Stimulated activated naive CD8-positive, alpha-beta T cell treated with anti-CD3 and anti-CD28 coated beads, Interleukin-15, Interleukin-2, amounts not matched to agents 100 U/mL and 50 U/mL, for 24 hours (primary cell): ENCODE data around the gene PRKG1.

Experiments
- ATAC-seq: fragments of 150-1000 bp; cut with Tn5 transposase; one replicate; pipeline ENCODE4 v1.10.0; 2021
- DNase-seq: peaks from one replicate; pipeline ENCODE4 v3.0.0; 2021

PRKG1 gene

GRCh38 chr10:52071814-52072213 is 997.5 kb downstream of the PRKG1 start:
- no peak for DNase-seq
- ATAC-seq: no peak

GRCh38 chr10:52074505-52075026 is 1000.3 kb downstream of the PRKG1 start:
- DNase-seq: no peak
- no peak for ATAC-seq

- ATAC-seq (no peak), DNase-seq (no peak)
Observed at GRCh38 chr10:52077814-52078213, 1003.5 kb downstream of the PRKG1 start.

- ATAC-seq (no peak), DNase-seq (no peak)
Observed at GRCh38 chr10:52078397-52078937, 1004.2 kb downstream of the PRKG1 start.

GRCh38 chr10:52082307-52082706 is 1008.0 kb downstream of the PRKG1 start:
- ATAC-seq (no peak), DNase-seq (no peak)

- DNase-seq: no peak
- ATAC-seq: no peak
Observed at GRCh38 chr10:52083422-52083821, 1009.1 kb downstream of the PRKG1 start.

GRCh38 chr10:52092390-52092789 is 1018.1 kb downstream of the PRKG1 start:
- no peak for ATAC-seq
- DNase-seq: no peak

GRCh38 chr10:52098130-52098529 is 1023.8 kb downstream of the PRKG1 start:
- DNase-seq (no peak), ATAC-seq (no peak)

GRCh38 chr10:52099026-52099600 is 1024.8 kb downstream of the PRKG1 start:
- DNase-seq (no peak), ATAC-seq (no peak)

GRCh38 chr10:52100011-52100547 is 1025.8 kb downstream of the PRKG1 start:
- ATAC-seq (no peak), DNase-seq (no peak)

GRCh38 chr10:52105301-52105700 is 1031.0 kb downstream of the PRKG1 start:
- ATAC-seq (no peak), DNase-seq (no peak)

- DNase-seq: no peak
- ATAC-seq: no peak
Observed at GRCh38 chr10:52106011-52106410, 1031.7 kb downstream of the PRKG1 start.

- ATAC-seq (no peak), DNase-seq (no peak)
Observed at GRCh38 chr10:52106899-52107298, 1032.6 kb downstream of the PRKG1 start.

- ATAC-seq: no peak
- no peak for DNase-seq
Observed at GRCh38 chr10:52108236-52108635, 1033.9 kb downstream of the PRKG1 start.

- ATAC-seq: no peak
- DNase-seq: no peak
Observed at GRCh38 chr10:52110576-52110975, 1036.3 kb downstream of the PRKG1 start.

GRCh38 chr10:52111101-52111891 is 1037.0 kb downstream of the PRKG1 start:
- ATAC-seq (no peak), DNase-seq (no peak)

- DNase-seq: no peak
- no peak for ATAC-seq
Observed at GRCh38 chr10:52115823-52116222, 1041.5 kb downstream of the PRKG1 start.

GRCh38 chr10:52119507-52119906 is 1045.2 kb downstream of the PRKG1 start:
- ATAC-seq: no peak
- DNase-seq: no peak

- ATAC-seq: no peak
- no peak for DNase-seq
Observed at GRCh38 chr10:52121688-52122087, 1047.4 kb downstream of the PRKG1 start.

- DNase-seq (no peak), ATAC-seq (no peak)
Observed at GRCh38 chr10:52128056-52128683, 1053.9 kb downstream of the PRKG1 start.

- no peak for ATAC-seq
- no peak for DNase-seq
Observed at GRCh38 chr10:52129410-52130178, 1055.3 kb downstream of the PRKG1 start.

- ATAC-seq: no peak
- no peak for DNase-seq
Observed at GRCh38 chr10:52135101-52135500, 1060.8 kb downstream of the PRKG1 start.
